ENCODE measurements around the gene ZNF480.

DNA sequence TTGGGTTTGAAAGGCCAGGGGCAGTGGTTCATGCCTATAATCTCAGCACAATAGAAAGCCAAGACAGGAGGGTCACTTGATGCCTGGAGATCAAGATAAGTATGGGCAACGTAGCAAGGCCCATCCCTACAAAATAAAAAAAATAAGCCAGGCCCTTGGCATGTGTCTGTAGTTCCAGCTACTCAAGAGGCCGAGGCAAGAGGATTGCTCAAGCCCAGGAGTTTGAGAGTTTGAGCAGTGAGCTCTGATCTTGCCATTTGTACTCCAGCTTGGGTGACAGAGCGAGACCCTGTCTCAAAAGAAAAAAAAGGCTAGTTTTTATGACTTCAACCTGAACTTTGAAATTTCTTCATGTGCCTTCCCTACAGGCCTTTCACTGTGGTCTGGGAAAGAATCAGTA, 5.2 kb upstream of the ZNF480 start:
- TF ChIP-seq, protein P1, sequence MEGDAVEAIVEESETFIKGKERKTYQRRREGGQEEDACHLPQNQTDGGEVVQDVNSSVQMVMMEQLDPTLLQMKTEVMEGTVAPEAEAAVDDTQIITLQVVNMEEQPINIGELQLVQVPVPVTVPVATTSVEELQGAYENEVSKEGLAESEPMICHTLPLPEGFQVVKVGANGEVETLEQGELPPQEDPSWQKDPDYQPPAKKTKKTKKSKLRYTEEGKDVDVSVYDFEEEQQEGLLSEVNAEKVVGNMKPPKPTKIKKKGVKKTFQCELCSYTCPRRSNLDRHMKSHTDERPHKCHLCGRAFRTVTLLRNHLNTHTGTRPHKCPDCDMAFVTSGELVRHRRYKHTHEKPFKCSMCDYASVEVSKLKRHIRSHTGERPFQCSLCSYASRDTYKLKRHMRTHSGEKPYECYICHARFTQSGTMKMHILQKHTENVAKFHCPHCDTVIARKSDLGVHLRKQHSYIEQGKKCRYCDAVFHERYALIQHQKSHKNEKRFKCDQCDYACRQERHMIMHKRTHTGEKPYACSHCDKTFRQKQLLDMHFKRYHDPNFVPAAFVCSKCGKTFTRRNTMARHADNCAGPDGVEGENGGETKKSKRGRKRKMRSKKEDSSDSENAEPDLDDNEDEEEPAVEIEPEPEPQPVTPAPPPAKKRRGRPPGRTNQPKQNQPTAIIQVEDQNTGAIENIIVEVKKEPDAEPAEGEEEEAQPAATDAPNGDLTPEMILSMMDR (IDR thresholded peaks at IDR 0.05), result no peak
- TF ChIP-seq POLR2A (IDR thresholded peaks at IDR 0.05), result no peak
